Psoas muscle (tissue), 8 donors: Measurements from ENCODE around the gene CERS3. TPM values are rescaled to one million over a fixed set of nuclear protein-coding genes. Genes with fewer than 3 reads are reported as not detected.

Experiments
- ATAC-seq, 4 donors: fragments of 200-7000 bp; cut with Tn5 transposase; one replicate each; pipeline ENCODE4 v1.9.1; 2020; ENCODE audit warnings: moderate library complexity in 3 of 4, mild to moderate bottlenecking in 2 of 4
- DNase-seq, 2 donors: peaks; one replicate each; pipeline ENCODE4 v3.0.0-alpha.2; 2020
- H3K27ac ChIP-seq: fragments of 200-600 bp; one replicate; pipeline ENCODE4 v1.8.0; 2022
- H3K27me3 ChIP-seq, 3 donors: fragments of 200-600 bp in 1 of 3; one replicate each; pipeline versions ENCODE4 v1.6.1 to v1.8.0; 2013 to 2022; ENCODE audit warnings: low read length in 2 of 3, mild to moderate bottlenecking in 2 of 3, moderate library complexity in 1 of 3; ENCODE audit not compliant: insufficient read depth in 3 of 3
- H3K36me3 ChIP-seq, 2 donors: fragments of 200-600 bp in 1 of 2; one replicate each; pipeline versions ENCODE4 v1.6.1 to v1.8.0; 2013 to 2022; ENCODE audit warnings: low read depth in 1 of 2, mild to moderate bottlenecking in 1 of 2, moderate library complexity in 1 of 2; ENCODE audit not compliant: insufficient read depth in 1 of 2
- H3K4me1 ChIP-seq: fragments of 200-600 bp; one replicate; pipeline ENCODE4 v1.8.0; 2022
- H3K4me3 ChIP-seq: fragments of 200-600 bp; one replicate; pipeline ENCODE4 v1.8.0; 2022; ENCODE audit warnings: mild to moderate bottlenecking
- H3K9me3 ChIP-seq: fragments of 200-600 bp; one replicate; pipeline ENCODE4 v1.8.0; 2022
- CTCF ChIP-seq: fragments of 200-600 bp; IDR thresholded peaks from one replicate; pipeline ENCODE4 v1.8.0; 2022; ENCODE audit warnings: antibody characterized with exemption
- WGBS, 3 donors: extraction: QIAGEN DNeasy Blood & Tissue Kit; methylation state at CpG; one replicate each; pipeline versions ENCODE4 v1.1.6 to v1.1.7; 2013; 5-methylcytosine and 5-hydroxymethylcytosine counted together
- intact Hi-C, 2 donors: fragments of 100-400 bp; cut with DNase I; formaldehyde crosslinking; loops; one replicate each; pipeline versions ENCODE4 v1.11.0 to v1.14.2; 2022
- polyA plus RNA-seq, 3 donors: library from polyadenylated mRNA; stranded (reverse); fragments of 200-250 nt; gene quantifications; one replicate each; pipeline ENCODE4 v1.2.3, GENCODE V29; 2013
- total RNA-seq, 4 donors: library from RNA; stranded (reverse); fragmentation: NEBNext Ultra II Directional in 2 of 4; extraction: Animal tissue kit (Norgen Biotek cat#: 25700) in 2 of 4; gene quantifications; one replicate each; pipeline versions ENCODE4 v1.2.1 to v1.2.4, GENCODE V29; 2021 to 2023
- donor health status: healthy with polysubstance abuse.
- donor health status: DM: no; HTN: no; CAD: no; lungs with moderate emphysema.
- donor health status: Bipolar disorder and iron deficiency.
- donor health status: healthy.
- donor health status: DM: yes; HTN: yes; CAD: no.
- donor health status: DM: no; HTN: no; CAD: no.
- donor health status: DM: no; HTN: no; CAD: no.
- donor health status: DM: yes; HTN: yes; CAD: no.

CERS3 gene
- total and polyA plus RNA-seq, 7 donors: 0.05 to 0.49 (median 0.15) TPM; not detected in 2

- no peak for ATAC-seq
- no peak overlapping the region for H3K27ac ChIP-seq
- H3K4me3 ChIP-seq: no peak overlapping the region
- no peak for DNase-seq
- H3K9me3 ChIP-seq: no peaks in the 10 kb centered on the region
- intact Hi-C loops: no loop called here
- TF ChIP-seq CTCF: no peak
- peaks cover 0 to 4% (median 0%) of the 10 kb centered on the region in 3 donors for H3K27me3 ChIP-seq
- peaks cover 3% of the 10 kb centered on the region for H3K4me1 ChIP-seq
- H3K36me3 ChIP-seq: no peaks in the 10 kb centered on the region
These were observed 8.0 kb upstream of the CERS3 start for GRCh38 chr15:100536733-100537132.

- Histone ChIP-seq H3K27me3 (peaks cover 0 to 4% (median 0%) of the 10 kb centered on the region in 3 donors), H3K4me3 (no peak overlapping the region), H3K4me1 (peaks cover 3% of the 10 kb centered on the region), H3K27ac (no peak overlapping the region), H3K36me3 (no peaks in the 10 kb centered on the region), H3K9me3 (no peaks in the 10 kb centered on the region)
- DNase-seq (no peak), ATAC-seq (no peak)
- intact Hi-C loops: no loop called here
- TF ChIP-seq CTCF: no peak
- 33 to 52% (median 48%) methylated on average over 1 of the region's 1 CpG for WGBS, 3 donors
These were observed 5.1 kb upstream of the CERS3 start for GRCh38 chr15:100533886-100534285.

- H3K9me3 ChIP-seq: no peaks in the 10 kb centered on the region
- H3K27ac ChIP-seq: no peak overlapping the region
- peaks cover 0 to 4% (median 0%) of the 10 kb centered on the region in 3 donors for H3K27me3 ChIP-seq
- ATAC-seq (no peak), DNase-seq (no peak)
- intact Hi-C loops: no loop called here
- WGBS, 3 donors: 35 to 43% (median 39%) methylated on average over 11 of the region's 11 CpGs
- TF ChIP-seq CTCF: no peak
- H3K4me3 ChIP-seq: no peak overlapping the region
- no peaks in the 10 kb centered on the region for H3K36me3 ChIP-seq
- peaks cover 3% of the 10 kb centered on the region for H3K4me1 ChIP-seq
These were observed 3.1 kb upstream of the CERS3 start for GRCh38 chr15:100531823-100532327.

- no peak overlapping the region for H3K4me3 ChIP-seq
- ATAC-seq (no peak), DNase-seq (no peak)
- no peak for TF ChIP-seq CTCF
- H3K4me1 ChIP-seq: peaks cover 5% of the 10 kb centered on the region
- no peaks in the 10 kb centered on the region for H3K9me3 ChIP-seq
- peaks cover 0 to 4% (median 0%) of the 10 kb centered on the region in 3 donors for H3K27me3 ChIP-seq
- intact Hi-C loops: no loop called here
- H3K27ac ChIP-seq: no peak overlapping the region
- no peaks in the 10 kb centered on the region for H3K36me3 ChIP-seq
- WGBS, 3 donors: 84 to 88% (median 85%) methylated on average over 4 of the region's 4 CpGs
These were observed 2.5 kb upstream of the CERS3 start for GRCh38 chr15:100531204-100531603.

- ATAC-seq (no peak), DNase-seq (no peak)
- Histone ChIP-seq H3K9me3 (no peaks in the 10 kb centered on the region), H3K27me3 (peaks cover 0 to 4% (median 0%) of the 10 kb centered on the region in 3 donors), H3K36me3 (no peaks in the 10 kb centered on the region), H3K4me1 (peaks cover 19% of the 10 kb centered on the region), H3K4me3 (no peak overlapping the region), H3K27ac (no peak overlapping the region)
- intact Hi-C loops: no loop called here
- TF ChIP-seq CTCF: no peak
- 97 to 100% (median 98%) methylated on average over 2 of the region's 2 CpGs for WGBS, 3 donors
These were observed 806 bp upstream of the CERS3 start for GRCh38 chr15:100529556-100529955.
